GM12878 (cell line): ENCODE measurements around the gene YES1. TPM values are rescaled to one million over a fixed set of nuclear protein-coding genes. Genes with fewer than 3 reads are reported as not detected.

Experiments
- ATAC-seq: fragments of 200-7000 bp; cut with Tn5 transposase; 3 replicates; pipeline ENCODE4 v1.9.1; 2020; ENCODE audit warnings: mild to moderate bottlenecking, moderate library complexity
- BruUV-seq: library from RNA; stranded (reverse); fragments of 400-500 nt; replicated peaks from 2 replicates; lab custom pipeline; 2021; lab: Mats Ljungman, UMichigan
- CTCF ChIA-PET: fragments of 300-600 bp; sonication (Branson Sonifier 250); formaldehyde crosslinking; extraction: SDS; loops from one replicate; lab custom pipeline; 2021; ENCODE audit warnings: inconsistent platforms; lab: Yijun Ruan, JAX
- POLR2A ChIA-PET: fragments of 350-600 bp; formaldehyde crosslinking; extraction: SDS; loops from one replicate; lab custom pipeline; 2021; ENCODE audit warnings: inconsistent platforms; lab: Charles Lee
- RAD21 ChIA-PET: fragments of 300-600 bp; sonication (Branson Sonifier 250); formaldehyde crosslinking; loops from one replicate; lab custom pipeline; 2023; ENCODE audit warnings: antibody characterized with exemption; ENCODE audit not compliant: unreplicated experiment; lab: Charles Lee
- SMC1A ChIA-PET: fragments of 300-600 bp; sonication (Branson Sonifier 250); formaldehyde crosslinking; loops from one replicate; lab custom pipeline; 2023; ENCODE audit not compliant: unreplicated experiment, uncharacterized antibody; lab: Charles Lee
- DNase-seq: peaks from one replicate; pipeline ENCODE4 v3.0.0-alpha.2; 2011; ENCODE audit warnings: low read depth, low spot score
- FAIRE-seq: peaks from 3 replicates; lab custom pipeline; 2011; peaks lifted over from hg19 to GRCh38; lab: Jason Lieb, UNC
- H2AFZ ChIP-seq: 2 replicates; pipeline ENCODE4 v1.6.0; 2011; ENCODE audit warnings: low read depth, low read length, control low read depth; ENCODE audit not compliant: control insufficient read depth
- H3K27ac ChIP-seq: 2 replicates; pipeline ENCODE4 v1.5.1; 2011; ENCODE audit warnings: control low read depth; ENCODE audit not compliant: control insufficient read depth, insufficient read depth
- H3K27me3 ChIP-seq, 2 experiments: replicated peaks in 1 of 2; 2 replicates each; pipeline versions ENCODE4 v1.6.0 to v1.6.1; 2011; ENCODE audit warnings: low read length in 1 of 2; ENCODE audit not compliant: control insufficient read depth in 2 of 2, insufficient read depth in 2 of 2
- H3K36me3 ChIP-seq, 2 experiments: 2 replicates each; pipeline ENCODE4 v1.5.1; 2011; ENCODE audit warnings: low read length in 1 of 2; ENCODE audit not compliant: control insufficient read depth in 2 of 2, insufficient read depth in 2 of 2
- H3K4me1 ChIP-seq: 2 replicates; pipeline ENCODE4 v1.6.1; 2011; ENCODE audit warnings: mild to moderate bottlenecking, low read length, moderate library complexity, mixed read lengths; ENCODE audit not compliant: control insufficient read depth, insufficient read depth
- H3K4me2 ChIP-seq: 2 replicates; pipeline ENCODE4 v1.6.0; 2011; ENCODE audit warnings: control low read depth; ENCODE audit not compliant: control insufficient read depth, insufficient read depth
- H3K4me3 ChIP-seq: fragments of 200-600 bp; sonication (generic); 2 replicates; pipeline ENCODE4 v1.5.1; 2016
- H3K79me2 ChIP-seq: 2 replicates; pipeline ENCODE4 v1.6.0; 2011; ENCODE audit warnings: low read length; ENCODE audit not compliant: control insufficient read depth, insufficient read depth
- H3K9ac ChIP-seq: 2 replicates; pipeline ENCODE4 v1.8.0; 2011; ENCODE audit warnings: low read length, control low read depth, mixed read lengths; ENCODE audit not compliant: control insufficient read depth, insufficient read depth
- H3K9me3 ChIP-seq: replicated peaks from 3 replicates; pipeline ENCODE4 v1.5.1; 2011; ENCODE audit warnings: mild to moderate bottlenecking, low read length; ENCODE audit not compliant: control insufficient read depth, insufficient read depth
- H4K20me1 ChIP-seq: 2 replicates; pipeline ENCODE4 v1.6.0; 2011; ENCODE audit not compliant: control insufficient read depth, insufficient read depth
- EGR1 ChIP-seq, 2 experiments: IDR thresholded peaks; 1 replicate in 1 of 2; 2 replicates in 1 of 2; pipeline ENCODE4 v1.6.1; 2011 to 2012; ENCODE audit warnings: low read depth in 2 of 2, low read length in 2 of 2, borderline replicate concordance in 1 of 2, mild to moderate bottlenecking in 1 of 2, moderate library complexity in 1 of 2
- EZH2 ChIP-seq: IDR thresholded peaks from 2 replicates; pipeline ENCODE4 v1.6.1; 2012; ENCODE audit warnings: low read depth, mild to moderate bottlenecking, control low read depth, inconsistent platforms, low read length, borderline replicate concordance; ENCODE audit not compliant: control insufficient read depth
- IRF4 ChIP-seq: IDR thresholded peaks from 2 replicates; pipeline ENCODE4 v1.6.1; 2011; ENCODE audit warnings: low read depth, low read length
- ZZZ3 ChIP-seq: IDR thresholded peaks from 2 replicates; pipeline ENCODE4 v1.6.1; 2011; ENCODE audit warnings: low read depth; ENCODE audit not compliant: control insufficient read depth, insufficient read length
- WGBS: methylation state at CpG from one replicate; pipeline ENCODE4 v1.1.6; 2016; ENCODE audit warnings: low lambda C conversion rate; ENCODE audit not compliant: insufficient replicate concordance, insufficient coverage; ENCODE audit errors: missing lambda C conversion rate; 5-methylcytosine and 5-hydroxymethylcytosine counted together
- in situ Hi-C: fragments of 300-500 bp; cut with MboI; formaldehyde crosslinking; loops from 9 replicates; pipeline ENCODE4 v1.14.3; 2018; ENCODE audit warnings: mixed read lengths
- intact Hi-C: fragments of 100-400 bp; cut with micrococcal nuclease; formaldehyde crosslinking; loops from one replicate; pipeline ENCODE4 v1.14.2; 2022; ENCODE audit not compliant: unreplicated experiment
- polyA plus RNA-seq, 11 experiments: library from polyadenylated mRNA; depleted of rRNA in 4 of 11; unstranded in 6 of 11; stranded (reverse) in 5 of 11; fragments of >200 nt; fragmentation: Nextera tagmentation in 4 of 11; fragmentation: Illumina TruSeq in 1 of 11; extraction: Ambion mirVana in 4 of 11; extraction: Trizol in 1 of 11; gene quantifications; 1 replicate in 1 of 11; 2 replicates in 10 of 11; pipeline versions ENCODE4 v1.2.1 to v1.2.3, GENCODE V29; 2011 to 2016; ENCODE audit warnings: inconsistent platforms in 2 of 11, missing spikeins in 2 of 11, low read depth in 1 of 11
- total RNA-seq, 4 experiments: library from RNA; depleted of rRNA in 3 of 4; stranded (reverse); fragments of >200 nt in 3 of 4; fragmentation: Illumina TruSeq in 1 of 4; extraction: Trizol in 1 of 4; gene quantifications; 2 replicates each; pipeline versions ENCODE4 v1.2.1 to v1.2.3, GENCODE V29; 2013 to 2021
- TF ChIP-seq, protein P1 (sequence below): fragments of 450-650 bp; conservative IDR thresholded peaks from 2 replicates; pipeline ENCODE4 v1.6.1; 2017; ENCODE audit warnings: mild to moderate bottlenecking, moderate library complexity
- TF ChIP-seq, protein P2 (sequence below): fragments of 450-650 bp; IDR thresholded peaks from 2 replicates; pipeline ENCODE4 v1.6.1; 2017; ENCODE audit warnings: low read depth, mild to moderate bottlenecking, moderate library complexity
- TF ChIP-seq, protein P3 (sequence below): fragments of 450-650 bp; IDR thresholded peaks from 2 replicates; pipeline ENCODE4 v1.6.1; 2018; ENCODE audit warnings: borderline replicate concordance, mild to moderate bottlenecking; ENCODE audit not compliant: partially characterized antibody

YES1 gene
- total and polyA plus RNA-seq, 10 of the 15 experiments (the other 5 are each of a cell fraction or from before 2014, with no cell fraction given) = 2.3 to 7.9 (median 5.8) TPM

DNA sequence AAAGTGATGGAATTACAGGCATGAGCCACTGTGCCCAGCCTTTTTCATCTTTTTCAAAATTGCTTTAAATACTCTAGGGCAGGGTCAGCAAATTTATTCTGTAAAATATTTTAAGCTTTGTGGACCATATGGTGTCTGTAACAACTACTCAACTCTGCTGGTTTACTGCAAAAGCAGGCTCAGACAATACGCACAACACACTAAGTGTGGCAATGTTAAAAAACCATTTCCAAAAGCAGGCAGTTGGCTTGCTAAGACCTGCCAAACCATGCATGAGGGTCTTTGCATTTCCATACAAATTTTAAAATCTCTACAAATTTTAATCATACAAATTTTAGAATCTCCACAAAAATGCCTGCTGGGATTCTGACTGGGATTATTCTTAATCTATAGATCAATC is 44.1 kb downstream of the YES1 start:
- TF ChIP-seq, protein P1, sequence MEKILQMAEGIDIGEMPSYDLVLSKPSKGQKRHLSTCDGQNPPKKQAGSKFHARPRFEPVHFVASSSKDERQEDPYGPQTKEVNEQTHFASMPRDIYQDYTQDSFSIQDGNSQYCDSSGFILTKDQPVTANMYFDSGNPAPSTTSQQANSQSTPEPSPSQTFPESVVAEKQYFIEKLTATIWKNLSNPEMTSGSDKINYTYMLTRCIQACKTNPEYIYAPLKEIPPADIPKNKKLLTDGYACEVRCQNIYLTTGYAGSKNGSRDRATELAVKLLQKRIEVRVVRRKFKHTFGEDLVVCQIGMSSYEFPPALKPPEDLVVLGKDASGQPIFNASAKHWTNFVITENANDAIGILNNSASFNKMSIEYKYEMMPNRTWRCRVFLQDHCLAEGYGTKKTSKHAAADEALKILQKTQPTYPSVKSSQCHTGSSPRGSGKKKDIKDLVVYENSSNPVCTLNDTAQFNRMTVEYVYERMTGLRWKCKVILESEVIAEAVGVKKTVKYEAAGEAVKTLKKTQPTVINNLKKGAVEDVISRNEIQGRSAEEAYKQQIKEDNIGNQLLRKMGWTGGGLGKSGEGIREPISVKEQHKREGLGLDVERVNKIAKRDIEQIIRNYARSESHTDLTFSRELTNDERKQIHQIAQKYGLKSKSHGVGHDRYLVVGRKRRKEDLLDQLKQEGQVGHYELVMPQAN = no peak
- TF ChIP-seq EGR1 (IDR thresholded peaks at IDR 0.05; ENCODE audit: borderline replicate concordance in 1 of 2, low read depth in 2 of 2, low read length in 2 of 2) (no peak), ZZZ3 (no peak), EZH2 (no peak), IRF4 (no peak)
- TF ChIP-seq, protein P2, sequence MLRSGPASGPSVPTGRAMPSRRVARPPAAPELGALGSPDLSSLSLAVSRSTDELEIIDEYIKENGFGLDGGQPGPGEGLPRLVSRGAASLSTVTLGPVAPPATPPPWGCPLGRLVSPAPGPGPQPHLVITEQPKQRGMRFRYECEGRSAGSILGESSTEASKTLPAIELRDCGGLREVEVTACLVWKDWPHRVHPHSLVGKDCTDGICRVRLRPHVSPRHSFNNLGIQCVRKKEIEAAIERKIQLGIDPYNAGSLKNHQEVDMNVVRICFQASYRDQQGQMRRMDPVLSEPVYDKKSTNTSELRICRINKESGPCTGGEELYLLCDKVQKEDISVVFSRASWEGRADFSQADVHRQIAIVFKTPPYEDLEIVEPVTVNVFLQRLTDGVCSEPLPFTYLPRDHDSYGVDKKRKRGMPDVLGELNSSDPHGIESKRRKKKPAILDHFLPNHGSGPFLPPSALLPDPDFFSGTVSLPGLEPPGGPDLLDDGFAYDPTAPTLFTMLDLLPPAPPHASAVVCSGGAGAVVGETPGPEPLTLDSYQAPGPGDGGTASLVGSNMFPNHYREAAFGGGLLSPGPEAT = no peak
- TF ChIP-seq, protein P3, sequence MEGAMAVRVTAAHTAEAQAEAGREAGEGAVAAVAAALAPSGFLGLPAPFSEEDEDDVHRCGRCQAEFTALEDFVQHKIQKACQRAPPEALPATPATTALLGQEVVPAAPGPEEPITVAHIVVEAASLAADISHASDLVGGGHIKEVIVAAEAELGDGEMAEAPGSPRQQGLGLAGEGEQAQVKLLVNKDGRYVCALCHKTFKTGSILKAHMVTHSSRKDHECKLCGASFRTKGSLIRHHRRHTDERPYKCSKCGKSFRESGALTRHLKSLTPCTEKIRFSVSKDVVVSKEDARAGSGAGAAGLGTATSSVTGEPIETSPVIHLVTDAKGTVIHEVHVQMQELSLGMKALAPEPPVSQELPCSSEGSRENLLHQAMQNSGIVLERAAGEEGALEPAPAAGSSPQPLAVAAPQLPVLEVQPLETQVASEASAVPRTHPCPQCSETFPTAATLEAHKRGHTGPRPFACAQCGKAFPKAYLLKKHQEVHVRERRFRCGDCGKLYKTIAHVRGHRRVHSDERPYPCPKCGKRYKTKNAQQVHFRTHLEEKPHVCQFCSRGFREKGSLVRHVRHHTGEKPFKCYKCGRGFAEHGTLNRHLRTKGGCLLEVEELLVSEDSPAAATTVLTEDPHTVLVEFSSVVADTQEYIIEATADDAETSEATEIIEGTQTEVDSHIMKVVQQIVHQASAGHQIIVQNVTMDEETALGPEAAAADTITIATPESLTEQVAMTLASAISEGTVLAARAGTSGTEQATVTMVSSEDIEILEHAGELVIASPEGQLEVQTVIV = no peak
- TF ChIP-seq, all 136 proteins: peak for 0
- SMC1A ChIA-PET = interaction anchor here (0.9 to 1.2 kb wide), 2 partner anchors 17 to 19 kb away, joined by 3 read pairs; no protein-coding TSS in a partner anchor
- POLR2A ChIA-PET = no interaction called here
- intact Hi-C loops = no loop called here
- Histone ChIP-seq H3K27ac (no peak overlapping the region), H4K20me1 (no peaks in the 10 kb centered on the region), H3K4me3 (no peak overlapping the region), H3K27me3 (no peaks in the 10 kb centered on the region), H3K9me3 (no peaks in the 10 kb centered on the region; the same call in 2 of the 3 replicates), H3K9ac (no peak overlapping the region), H3K4me1 (no peaks in the 10 kb centered on the region), H3K4me2 (no peak overlapping the region), H3K36me3 (no peaks in the 10 kb centered on the region; a peak in 1 of 4 replicates), H2AFZ (no peak overlapping the region), H3K79me2 (no peaks in the 10 kb centered on the region)
- RAD21 ChIA-PET = no interaction called here
- DNase-seq (no peak), ATAC-seq (no peak), FAIRE-seq (no peak)
- WGBS = 84% methylated on average over 1 of the region's 1 CpG
- no TSS peak for BruUV-seq
- CTCF ChIA-PET = interaction anchor here (0.6 to 1.0 kb wide), 4 partner anchors 37 to 582 kb away, joined by 3 to 7 read pairs (median 4); no protein-coding TSS in a partner anchor
- in situ Hi-C loops = no loop called here
